ENCODE results near the gene SGMS1. TPM values are rescaled to one million over a fixed set of nuclear protein-coding genes. Genes with fewer than 3 reads are reported as not detected.
"Not testable (repeated sequence)": the region's sequence is repeated elsewhere in the genome, so short reads cannot be mapped to it uniquely, and the experiment has no call there.

The SGMS1 gene
- total RNA-seq, 2 experiments from 2014 or later = 24.8 to 25.2 TPM

DNA sequence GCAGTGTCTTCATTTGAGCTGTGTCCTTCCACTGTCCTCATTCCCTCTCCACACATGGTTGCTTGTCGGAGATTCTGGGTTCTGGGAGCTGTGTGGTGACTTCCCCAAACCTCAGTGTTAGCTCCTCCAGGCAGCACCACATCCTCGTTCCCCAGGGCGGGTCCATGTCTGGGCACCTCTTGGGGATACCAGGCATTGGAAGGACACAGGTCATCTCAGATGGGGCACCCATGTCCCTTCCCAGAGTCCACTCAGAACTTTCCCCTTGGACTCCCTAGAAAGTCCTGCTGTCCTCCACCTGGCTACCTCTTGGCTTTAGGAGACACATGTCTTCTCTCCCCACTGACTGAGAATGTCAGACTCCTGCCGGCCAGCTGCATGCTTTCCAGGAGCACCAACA is 37.8 kb upstream of the SGMS1 start:
- H3K9me3 Mint-ChIP-seq; H3K27me3 ChIP-seq (ENCODE audit: control insufficient read depth in 1 of 2, insufficient read depth in 2 of 2, low read length in 2 of 2); H3K27me3 Mint-ChIP-seq; H3K36me3 Mint-ChIP-seq (ENCODE audit: low read depth); H3K9me3 ChIP-seq (ENCODE audit: control insufficient read depth in 1 of 2, insufficient read depth in 1 of 2, low read length in 2 of 2); H3K4me3 ChIP-seq (ENCODE audit: low read length); intact Hi-C loops (cut with DNase I, micrococcal nuclease); CTCF ChIA-PET; H3K27ac Mint-ChIP-seq; ATAC-seq (ENCODE audit: poor library complexity); H3K36me3 ChIP-seq (ENCODE audit: insufficient read depth, low read length); H3K4me3 Mint-ChIP-seq; DNase-seq; H3K27ac ChIP-seq (ENCODE audit: low read depth in 1 of 2, low read length in 2 of 2): not testable (repeated sequence)
- POLR2A ChIA-PET = interaction anchor here (2.7 kb wide), 1 partner anchor 37 kb away, joined by 32 read pairs; the partner anchor contains the start of gene SGMS1
- H3K4me1 ChIP-seq (ENCODE audit: insufficient read depth, low read length) = peaks cover 24% of the 10 kb centered on the region
- H3K4me1 Mint-ChIP-seq (ENCODE audit: low read depth) = peaks cover 13% of the 10 kb centered on the region

DNA sequence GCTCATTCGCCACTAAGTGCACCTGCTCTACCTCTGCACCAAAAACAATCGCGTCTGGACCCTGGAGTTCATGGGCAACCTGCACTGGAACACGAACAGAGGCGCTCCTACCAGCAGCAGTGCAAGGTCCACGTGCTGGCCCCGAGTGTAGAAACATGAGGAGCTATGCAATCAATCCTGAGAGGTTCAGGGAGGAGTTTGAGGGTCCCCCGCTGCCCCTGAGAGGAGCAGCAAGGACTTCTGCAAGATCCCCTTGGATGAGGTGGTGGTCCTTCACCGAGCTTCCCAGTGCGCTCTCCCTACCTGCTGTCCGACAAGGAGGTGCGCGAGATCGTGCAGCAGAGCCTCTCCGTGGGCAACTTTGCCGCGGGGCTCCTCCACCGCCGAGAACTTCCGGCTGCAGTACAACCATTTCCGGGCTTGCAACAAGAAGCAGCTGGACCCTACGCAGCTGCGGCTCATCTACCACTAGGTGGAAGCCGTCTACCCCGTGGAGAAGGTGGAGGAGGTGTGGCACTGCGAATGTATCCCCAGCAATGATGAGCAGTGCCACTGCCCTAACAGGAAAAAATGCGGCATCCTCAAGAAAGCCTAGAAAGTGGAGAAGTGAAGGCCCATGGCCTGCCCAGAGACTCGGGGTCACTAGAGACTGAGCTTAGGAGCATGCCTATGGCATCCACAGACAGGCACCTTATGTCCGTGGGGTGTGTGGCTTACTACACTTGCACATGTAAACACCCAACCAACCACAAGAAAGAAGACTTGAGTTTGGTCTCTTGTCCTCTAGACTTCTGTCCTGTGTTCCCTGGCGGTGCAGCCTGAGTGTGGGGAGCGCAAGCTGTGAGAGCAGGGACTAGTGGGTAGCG is 36.3 kb upstream of the SGMS1 start:
- CTCF ChIA-PET; H3K27ac ChIP-seq (ENCODE audit: low read depth in 1 of 2, low read length in 2 of 2); H3K36me3 Mint-ChIP-seq (ENCODE audit: low read depth); H3K27me3 Mint-ChIP-seq; H3K9me3 ChIP-seq (ENCODE audit: control insufficient read depth in 1 of 2, insufficient read depth in 1 of 2, low read length in 2 of 2); H3K27me3 ChIP-seq (ENCODE audit: control insufficient read depth in 1 of 2, insufficient read depth in 2 of 2, low read length in 2 of 2); H3K9me3 Mint-ChIP-seq; intact Hi-C loops (cut with DNase I, micrococcal nuclease); H3K36me3 ChIP-seq (ENCODE audit: insufficient read depth, low read length): not testable (repeated sequence)
- ATAC-seq (ENCODE audit: poor library complexity) = peak; percentile 94
- peak overlapping the region; percentile 58 for H3K4me3 ChIP-seq (ENCODE audit: low read length)
- peak overlapping the region; percentile 91 for H3K4me3 Mint-ChIP-seq
- POLR2A ChIA-PET = interaction anchor here (0.8 to 2.7 kb wide), 6 partner anchors 11 to 80 kb away, joined by 3 to 32 read pairs (median 4); partner anchors contain the start of genes ASAH2B and SGMS1
- peaks cover 13% of the 10 kb centered on the region for H3K4me1 Mint-ChIP-seq (ENCODE audit: low read depth)
- TF ChIP-seq, protein P1, sequence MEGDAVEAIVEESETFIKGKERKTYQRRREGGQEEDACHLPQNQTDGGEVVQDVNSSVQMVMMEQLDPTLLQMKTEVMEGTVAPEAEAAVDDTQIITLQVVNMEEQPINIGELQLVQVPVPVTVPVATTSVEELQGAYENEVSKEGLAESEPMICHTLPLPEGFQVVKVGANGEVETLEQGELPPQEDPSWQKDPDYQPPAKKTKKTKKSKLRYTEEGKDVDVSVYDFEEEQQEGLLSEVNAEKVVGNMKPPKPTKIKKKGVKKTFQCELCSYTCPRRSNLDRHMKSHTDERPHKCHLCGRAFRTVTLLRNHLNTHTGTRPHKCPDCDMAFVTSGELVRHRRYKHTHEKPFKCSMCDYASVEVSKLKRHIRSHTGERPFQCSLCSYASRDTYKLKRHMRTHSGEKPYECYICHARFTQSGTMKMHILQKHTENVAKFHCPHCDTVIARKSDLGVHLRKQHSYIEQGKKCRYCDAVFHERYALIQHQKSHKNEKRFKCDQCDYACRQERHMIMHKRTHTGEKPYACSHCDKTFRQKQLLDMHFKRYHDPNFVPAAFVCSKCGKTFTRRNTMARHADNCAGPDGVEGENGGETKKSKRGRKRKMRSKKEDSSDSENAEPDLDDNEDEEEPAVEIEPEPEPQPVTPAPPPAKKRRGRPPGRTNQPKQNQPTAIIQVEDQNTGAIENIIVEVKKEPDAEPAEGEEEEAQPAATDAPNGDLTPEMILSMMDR (IDR thresholded peaks at IDR 0.05) = peak; percentile 53
- peaks cover 24% of the 10 kb centered on the region for H3K4me1 ChIP-seq (ENCODE audit: insufficient read depth, low read length)
- peak overlapping the region; percentile 52 for H3K27ac Mint-ChIP-seq
- peak; percentile 34 to 74 (median 48) for DNase-seq

DNA sequence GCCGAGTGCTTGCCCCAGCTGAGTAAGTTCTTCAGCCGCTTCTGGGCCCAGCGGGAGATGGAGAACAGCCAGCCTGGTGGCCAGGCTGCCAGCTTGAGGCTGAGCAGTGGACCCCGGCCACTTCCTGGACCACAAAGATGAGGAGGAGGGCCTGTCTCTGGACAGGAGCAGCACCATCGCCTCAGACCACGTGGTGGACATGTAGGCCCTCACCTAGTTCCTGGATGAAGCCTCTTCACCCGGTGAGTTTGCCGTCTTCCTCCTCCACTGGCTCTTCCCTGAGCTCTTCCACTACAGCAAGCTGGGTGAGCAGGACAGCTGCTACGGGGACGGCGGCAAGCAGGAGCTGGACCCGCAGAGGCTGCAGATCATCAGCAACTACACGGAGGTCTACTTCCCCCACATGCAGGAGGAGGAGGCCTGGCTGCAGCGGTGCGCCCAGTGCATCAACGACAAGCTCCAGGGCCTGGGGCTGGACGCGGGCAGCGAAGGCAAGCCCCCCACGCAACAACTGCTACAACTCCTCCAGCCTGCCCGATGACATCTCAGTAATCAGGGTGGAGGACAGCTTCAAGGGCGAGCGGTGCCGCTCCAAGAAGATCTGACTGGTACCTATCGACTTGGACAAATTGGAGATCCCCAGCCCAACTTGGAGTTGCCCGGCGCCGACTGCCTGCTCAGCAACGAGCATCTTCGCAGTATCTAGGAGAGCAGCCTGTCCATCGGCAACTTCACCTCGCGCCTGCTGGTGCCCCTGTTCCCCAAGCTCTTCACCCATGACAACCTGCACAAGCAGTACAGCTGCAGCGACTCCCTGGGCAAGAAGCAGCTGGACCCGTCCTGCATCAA is 35.5 kb upstream of the SGMS1 start:
- peak overlapping the region; percentile 52 for H3K27ac Mint-ChIP-seq
- peak overlapping the region; percentile 91 for H3K4me3 Mint-ChIP-seq
- H3K36me3 ChIP-seq (ENCODE audit: insufficient read depth, low read length); intact Hi-C loops (cut with DNase I, micrococcal nuclease); H3K9me3 Mint-ChIP-seq; H3K27me3 Mint-ChIP-seq; CTCF ChIA-PET; H3K36me3 Mint-ChIP-seq (ENCODE audit: low read depth); H3K9me3 ChIP-seq (ENCODE audit: control insufficient read depth in 1 of 2, insufficient read depth in 1 of 2, low read length in 2 of 2); H3K27ac ChIP-seq (ENCODE audit: low read depth in 1 of 2, low read length in 2 of 2); ATAC-seq (ENCODE audit: poor library complexity); H3K27me3 ChIP-seq (ENCODE audit: control insufficient read depth in 1 of 2, insufficient read depth in 2 of 2, low read length in 2 of 2): not testable (repeated sequence)
- Histone ChIP-seq H3K4me1 (ENCODE audit: insufficient read depth, low read length) (peaks cover 24% of the 10 kb centered on the region), H3K4me3 (ENCODE audit: low read length) (peak overlapping the region; percentile 58)
- peak in 1 of 14 experiments; percentile 14 for DNase-seq
- H3K4me1 Mint-ChIP-seq (ENCODE audit: low read depth) = peaks cover 13% of the 10 kb centered on the region
- POLR2A ChIA-PET = interaction anchor here (1.2 to 2.7 kb wide), 3 partner anchors 10 to 34 kb away, joined by 3 to 32 read pairs (median 11); partner anchors contain the start of gene SGMS1

DNA sequence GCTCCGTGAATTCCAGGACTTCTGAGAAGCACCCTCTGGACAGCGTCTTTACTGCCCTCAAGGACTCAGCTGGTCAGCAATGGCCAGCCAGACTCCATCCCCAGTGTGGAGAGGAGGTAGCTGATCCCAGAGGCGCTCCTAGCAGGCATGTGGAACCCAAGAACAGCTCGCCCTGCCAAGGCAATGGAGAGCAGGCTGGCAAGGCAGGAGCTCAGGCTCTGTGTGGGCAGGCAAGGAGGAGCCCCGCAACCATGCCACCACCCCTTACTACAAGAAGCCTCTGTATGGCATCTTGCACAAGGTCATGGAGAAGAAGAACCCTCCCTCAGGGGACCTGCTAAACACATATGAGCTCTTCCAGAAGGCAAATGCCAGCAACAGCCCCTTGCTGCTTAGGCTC is 34.4 kb upstream of the SGMS1 start:
- H3K36me3 ChIP-seq (ENCODE audit: insufficient read depth, low read length) = no peaks in the 10 kb centered on the region
- peaks cover 32% of the 10 kb centered on the region for H3K4me1 ChIP-seq (ENCODE audit: insufficient read depth, low read length)
- no peaks in the 10 kb centered on the region for H3K27me3 ChIP-seq (ENCODE audit: control insufficient read depth in 1 of 2, insufficient read depth in 2 of 2, low read length in 2 of 2)
- no peak overlapping the region for H3K27ac Mint-ChIP-seq
- ChIA-PET POLR2A (no interaction called here), CTCF (no interaction called here)
- H3K36me3 Mint-ChIP-seq (ENCODE audit: low read depth) = no peaks in the 10 kb centered on the region
- no peak overlapping the region for H3K4me3 Mint-ChIP-seq
- no peak overlapping the region for H3K4me3 ChIP-seq (ENCODE audit: low read length)
- intact Hi-C loops (cut with DNase I, micrococcal nuclease) = no loop called here
- H3K27me3 Mint-ChIP-seq = no peaks in the 10 kb centered on the region
- ATAC-seq (ENCODE audit: poor library complexity) (no peak), DNase-seq (no peak)
- peaks cover 23% of the 10 kb centered on the region for H3K4me1 Mint-ChIP-seq (ENCODE audit: low read depth)
- H3K27ac ChIP-seq (ENCODE audit: low read depth in 1 of 2, low read length in 2 of 2) = no peak overlapping the region
- H3K9me3 ChIP-seq (ENCODE audit: control insufficient read depth in 1 of 2, insufficient read depth in 1 of 2, low read length in 2 of 2) = no peaks in the 10 kb centered on the region
- TF ChIP-seq, protein P1 (IDR thresholded peaks at IDR 0.05) = no peak
- no peaks in the 10 kb centered on the region for H3K9me3 Mint-ChIP-seq

Measured in CD4-positive, alpha-beta T cell (primary cell).